Activated naive CD8-positive, alpha-beta T cell treated with anti-CD3 and anti-CD28 coated beads, Interleukin-2, amount 10 ng/mL, durations not matched to agents 7 days and 5 days (primary cell): ENCODE results near the gene SMG6. TPM values are rescaled to one million over a fixed set of nuclear protein-coding genes. Genes with fewer than 3 reads are reported as not detected.
"Not testable (repeated sequence)": the region's sequence is repeated elsewhere in the genome, so short reads cannot be mapped to it uniquely, and the experiment has no call there.

Source experiments
- ATAC-seq: fragments of 150-1000 bp; cut with Tn5 transposase; one replicate; pipeline ENCODE4 v1.10.0; 2021; ENCODE audit warnings: low read depth, moderate library complexity
- POLR2A ChIA-PET: fragments of 350-600 bp; sonication (Branson Sonifier 250); formaldehyde crosslinking; loops from one replicate; lab custom pipeline; 2021; ENCODE audit warnings: antibody characterized with exemption; lab: Charles Lee
- DNase-seq: peaks from one replicate; pipeline ENCODE4 v3.0.0; 2021
- H3K27ac Mint-ChIP-seq: one replicate; pipeline ENCODE4 v1.8.0; 2022; ENCODE audit warnings: mild to moderate bottlenecking, mixed read lengths
- H3K27me3 Mint-ChIP-seq: one replicate; pipeline ENCODE4 v1.8.0; 2022; ENCODE audit warnings: mild to moderate bottlenecking, moderate library complexity, mixed read lengths
- H3K36me3 Mint-ChIP-seq: one replicate; pipeline ENCODE4 v1.8.0; 2021; ENCODE audit warnings: mild to moderate bottlenecking, mixed read lengths
- H3K4me1 Mint-ChIP-seq: one replicate; pipeline ENCODE4 v1.8.0; 2021; ENCODE audit warnings: mixed read lengths
- H3K4me3 Mint-ChIP-seq: one replicate; pipeline ENCODE4 v1.8.0; 2022; ENCODE audit warnings: mild to moderate bottlenecking, moderate library complexity, mixed read lengths
- H3K9me3 Mint-ChIP-seq: one replicate; pipeline ENCODE4 v1.8.0; 2021; ENCODE audit warnings: mixed read lengths
- total RNA-seq, 2 experiments: library from RNA; stranded (reverse); gene quantifications; one replicate each; pipeline ENCODE4 v1.2.3, GENCODE V29; 2021

The SMG6 gene
- total RNA-seq, 2 experiments from 2014 or later: 48.5 to 58.3 TPM

- POLR2A ChIA-PET: no interaction called here
- no peak overlapping the region for H3K4me3 Mint-ChIP-seq
- no peak overlapping the region for H3K27ac Mint-ChIP-seq
- no peaks in the 10 kb centered on the region for H3K9me3 Mint-ChIP-seq
- H3K36me3 Mint-ChIP-seq: peaks cover 25% of the 10 kb centered on the region
- H3K4me1 Mint-ChIP-seq: peaks cover 36% of the 10 kb centered on the region
- ATAC-seq: no peak
- DNase-seq: no peak
- no peaks in the 10 kb centered on the region for H3K27me3 Mint-ChIP-seq
Measured at GRCh38 chr17:2172077-2172851, 131.3 kb downstream of the SMG6 start.

DNA sequence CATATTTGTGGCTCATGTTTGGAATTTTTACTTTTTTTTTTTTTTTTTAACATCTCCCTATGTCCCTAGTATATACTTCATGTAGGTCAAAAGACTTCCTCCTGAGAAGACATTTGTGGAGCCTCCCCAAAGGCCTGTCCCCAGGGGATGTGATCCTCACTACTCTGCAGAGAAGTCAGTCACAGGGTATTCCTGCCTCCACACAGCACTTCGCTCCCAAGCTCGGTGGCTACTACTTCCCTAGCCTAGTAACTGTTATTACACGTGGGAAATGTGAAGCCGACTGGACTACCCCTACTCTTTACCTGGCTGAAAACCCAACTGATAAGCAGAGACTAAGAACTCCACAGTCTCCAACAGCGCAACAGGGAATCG lies 131.9 kb downstream of the SMG6 start:
- DNase-seq (no peak), ATAC-seq (no peak)
- POLR2A ChIA-PET: no interaction called here
- H3K27me3 Mint-ChIP-seq: no peaks in the 10 kb centered on the region
- H3K36me3 Mint-ChIP-seq: peaks cover 25% of the 10 kb centered on the region
- H3K4me1 Mint-ChIP-seq: peaks cover 34% of the 10 kb centered on the region
- no peak overlapping the region for H3K27ac Mint-ChIP-seq
- no peaks in the 10 kb centered on the region for H3K9me3 Mint-ChIP-seq
- no peak overlapping the region for H3K4me3 Mint-ChIP-seq

- Mint-ChIP-seq H3K27ac (no peak overlapping the region), H3K9me3 (no peaks in the 10 kb centered on the region), H3K36me3 (peaks cover 22% of the 10 kb centered on the region), H3K27me3 (no peaks in the 10 kb centered on the region), H3K4me3 (no peak overlapping the region), H3K4me1 (peaks cover 22% of the 10 kb centered on the region)
- no peak for DNase-seq
- peak; percentile 45 for ATAC-seq
- POLR2A ChIA-PET: no interaction called here
Measured at GRCh38 chr17:2170023-2170422, 133.6 kb downstream of the SMG6 start.

GRCh38 chr17:2165723-2166122 lies 137.9 kb downstream of the SMG6 start:
- DNase-seq, H3K4me3 Mint-ChIP-seq, ATAC-seq, POLR2A ChIA-PET, H3K9me3 Mint-ChIP-seq, H3K27me3 Mint-ChIP-seq, H3K27ac Mint-ChIP-seq, H3K4me1 Mint-ChIP-seq: not testable (repeated sequence)
- peaks cover 17% of the 10 kb centered on the region for H3K36me3 Mint-ChIP-seq

DNA sequence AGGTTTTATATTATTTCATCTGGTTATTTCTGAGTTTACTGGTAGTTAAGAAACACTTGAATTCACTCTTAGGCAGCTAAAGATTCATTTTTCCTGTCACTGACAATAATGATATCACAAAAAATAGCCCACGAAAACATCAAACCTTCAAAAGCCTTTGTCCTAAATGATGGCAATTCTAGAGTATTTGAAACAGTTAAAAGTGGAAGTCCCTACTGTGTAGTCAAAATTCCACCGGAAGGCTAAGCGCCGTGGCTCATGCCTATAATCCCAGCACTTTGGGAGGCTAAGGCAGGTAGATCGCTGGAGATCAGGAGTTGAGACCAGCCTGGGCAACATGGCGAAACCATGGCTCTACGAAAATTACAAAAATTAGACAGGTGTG lies 145.2 kb downstream of the SMG6 start:
- no peak overlapping the region for H3K4me3 Mint-ChIP-seq
- H3K27me3 Mint-ChIP-seq: no peaks in the 10 kb centered on the region
- ATAC-seq (no peak), DNase-seq (no peak)
- H3K4me1 Mint-ChIP-seq: peaks cover 13% of the 10 kb centered on the region
- no peak overlapping the region for H3K27ac Mint-ChIP-seq
- no peaks in the 10 kb centered on the region for H3K9me3 Mint-ChIP-seq
- POLR2A ChIA-PET: no interaction called here
- peaks cover 28% of the 10 kb centered on the region for H3K36me3 Mint-ChIP-seq

GRCh38 chr17:2157675-2158395 lies 145.8 kb downstream of the SMG6 start:
- H3K27ac Mint-ChIP-seq: no peak overlapping the region
- POLR2A ChIA-PET: no interaction called here

DNA sequence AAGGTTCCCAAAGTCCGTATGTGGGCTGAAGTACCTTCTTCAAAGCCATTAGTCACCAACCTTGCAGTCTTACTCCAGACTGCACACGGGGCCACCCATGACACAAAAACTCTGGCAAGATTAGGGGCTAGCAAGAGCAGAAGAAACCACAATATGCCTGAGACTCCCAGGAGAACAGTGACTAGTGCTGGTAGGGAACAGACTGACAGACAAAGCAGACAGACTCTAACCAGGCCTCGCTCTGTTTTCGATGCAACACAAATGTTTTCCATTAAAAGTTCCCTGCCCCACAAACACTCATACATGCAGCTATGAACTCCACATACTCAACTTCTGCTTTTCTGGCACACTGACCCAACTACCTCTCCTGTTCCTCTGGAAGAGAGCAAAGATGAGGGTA lies 146.5 kb downstream of the SMG6 start:
- no peak overlapping the region for H3K27ac Mint-ChIP-seq

More at GRCh38 chr17:2157675-2158395, 145.8 kb downstream of the SMG6 start:
- Mint-ChIP-seq H3K4me3 (no peak overlapping the region), H3K27me3 (no peaks in the 10 kb centered on the region), H3K9me3 (no peaks in the 10 kb centered on the region), H3K4me1 (peaks cover 13% of the 10 kb centered on the region), H3K36me3 (peaks cover 32% of the 10 kb centered on the region)
- no peak for DNase-seq
- no peak for ATAC-seq

GRCh38 chr17:2156666-2157065 lies 146.9 kb downstream of the SMG6 start:
- H3K9me3 Mint-ChIP-seq: no peaks in the 10 kb centered on the region
- H3K4me3 Mint-ChIP-seq: no peak overlapping the region
- POLR2A ChIA-PET: interaction anchor here (0.7 kb wide), 1 partner anchor 11 kb away, joined by 3 read pairs; no protein-coding TSS in a partner anchor
- H3K4me1 Mint-ChIP-seq: peaks cover 15% of the 10 kb centered on the region
- ATAC-seq (no peak), DNase-seq (no peak)
- H3K27me3 Mint-ChIP-seq: no peaks in the 10 kb centered on the region
- H3K27ac Mint-ChIP-seq: no peak overlapping the region
- peaks cover 34% of the 10 kb centered on the region for H3K36me3 Mint-ChIP-seq

More for the DNA sequence above, 146.5 kb downstream of the SMG6 start:
- Mint-ChIP-seq H3K4me3 (no peak overlapping the region), H3K27me3 (no peaks in the 10 kb centered on the region), H3K9me3 (no peaks in the 10 kb centered on the region), H3K36me3 (peaks cover 34% of the 10 kb centered on the region), H3K4me1 (peaks cover 15% of the 10 kb centered on the region)
- ATAC-seq (no peak), DNase-seq (no peak)
- POLR2A ChIA-PET: no interaction called here

DNA sequence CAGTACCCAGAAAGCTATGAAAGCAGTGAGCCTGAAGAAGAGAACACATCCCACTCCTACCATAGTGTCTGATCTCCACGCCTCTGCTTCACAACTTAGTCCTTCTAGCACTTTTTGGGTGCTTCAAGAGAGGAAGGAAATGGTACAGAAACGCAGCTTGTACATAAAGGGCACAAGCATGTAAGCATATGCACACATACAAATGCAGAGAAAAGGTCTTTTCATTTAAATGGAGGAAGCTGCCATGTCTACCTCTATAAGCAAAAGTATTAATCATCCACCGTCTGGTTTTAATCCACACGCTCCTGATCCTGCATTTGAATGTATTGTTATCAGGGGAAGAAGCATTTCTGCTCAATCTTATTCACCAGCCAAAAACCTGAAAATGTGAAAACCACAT lies 148.0 kb downstream of the SMG6 start:
- Mint-ChIP-seq H3K27ac (no peak overlapping the region), H3K27me3 (no peaks in the 10 kb centered on the region), H3K4me1 (peaks cover 17% of the 10 kb centered on the region), H3K36me3 (peaks cover 31% of the 10 kb centered on the region), H3K4me3 (no peak overlapping the region), H3K9me3 (no peaks in the 10 kb centered on the region)
- POLR2A ChIA-PET: interaction anchor here (0.6 kb wide), 2 partner anchors 13 to 54 kb away, joined by 3 to 7 read pairs; no protein-coding TSS in a partner anchor
- ATAC-seq: no peak
- no peak for DNase-seq

- no peak for ATAC-seq
- no peaks in the 10 kb centered on the region for H3K27me3 Mint-ChIP-seq
- no peak overlapping the region for H3K4me3 Mint-ChIP-seq
- POLR2A ChIA-PET: no interaction called here
- peaks cover 9% of the 10 kb centered on the region for H3K4me1 Mint-ChIP-seq
- no peak overlapping the region for H3K27ac Mint-ChIP-seq
- no peaks in the 10 kb centered on the region for H3K9me3 Mint-ChIP-seq
- DNase-seq: no peak
- peaks cover 34% of the 10 kb centered on the region for H3K36me3 Mint-ChIP-seq
Measured at GRCh38 chr17:2151358-2152033, 152.1 kb downstream of the SMG6 start.

- Mint-ChIP-seq H3K9me3 (no peaks in the 10 kb centered on the region), H3K4me3 (no peak overlapping the region), H3K27ac (no peak overlapping the region), H3K4me1 (peaks cover 13% of the 10 kb centered on the region), H3K27me3 (no peaks in the 10 kb centered on the region), H3K36me3 (peaks cover 36% of the 10 kb centered on the region)
- POLR2A ChIA-PET: interaction anchor here (0.7 kb wide), 1 partner anchor 58 kb away, joined by 3 read pairs; no protein-coding TSS in a partner anchor
- ATAC-seq (no peak), DNase-seq (no peak)
Measured at GRCh38 chr17:2150806-2151205, 152.8 kb downstream of the SMG6 start.

DNA sequence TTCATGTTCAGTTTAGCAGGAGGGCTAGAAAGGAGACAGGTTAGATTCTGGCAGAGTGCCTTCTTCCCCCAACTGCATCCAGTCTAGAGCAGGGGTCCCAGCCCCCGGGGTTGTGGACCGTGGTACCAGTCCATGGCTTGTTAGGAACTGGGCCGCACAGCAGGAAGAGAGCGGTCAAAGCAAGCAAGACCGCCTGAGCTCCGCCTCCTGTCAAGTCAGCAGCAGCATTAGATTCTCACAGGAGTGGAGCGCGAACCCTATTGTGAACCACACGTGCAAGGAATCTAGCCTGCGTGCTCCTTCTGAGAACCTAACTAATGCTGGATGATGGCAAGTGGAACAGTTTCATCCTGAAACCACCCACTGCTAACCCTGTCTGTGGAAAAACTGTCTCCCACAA lies 153.7 kb downstream of the SMG6 start:
- POLR2A ChIA-PET: interaction anchor here (0.7 kb wide), 2 partner anchors 57 to 64 kb away, joined by 3 to 6 read pairs; no protein-coding TSS in a partner anchor
- no peak overlapping the region for H3K27ac Mint-ChIP-seq
- peaks cover 35% of the 10 kb centered on the region for H3K36me3 Mint-ChIP-seq
- no peak for DNase-seq
- H3K27me3 Mint-ChIP-seq: no peaks in the 10 kb centered on the region
- H3K4me3 Mint-ChIP-seq: no peak overlapping the region
- H3K9me3 Mint-ChIP-seq: no peaks in the 10 kb centered on the region
- peaks cover 13% of the 10 kb centered on the region for H3K4me1 Mint-ChIP-seq
- ATAC-seq: no peak

- Mint-ChIP-seq H3K27me3 (no peaks in the 10 kb centered on the region), H3K9me3 (no peaks in the 10 kb centered on the region), H3K27ac (no peak overlapping the region), H3K36me3 (peaks cover 21% of the 10 kb centered on the region), H3K4me1 (peaks cover 13% of the 10 kb centered on the region), H3K4me3 (no peak overlapping the region)
- POLR2A ChIA-PET: interaction anchor here (0.8 to 2.0 kb wide), 2 partner anchors 8 to 10 kb away, joined by 3 to 4 read pairs; no protein-coding TSS in a partner anchor
- ATAC-seq: no peak
- no peak for DNase-seq
Measured at GRCh38 chr17:2146132-2146871, 157.3 kb downstream of the SMG6 start.
